Progenitor cell of endocrine pancreas (in vitro differentiated cells): Measurements from ENCODE around the gene ZBTB40. TPM values are rescaled to one million over a fixed set of nuclear protein-coding genes. Genes with fewer than 3 reads are reported as not detected.

Experiments used
- DNase-seq: peaks from one replicate; pipeline ENCODE4 v3.0.0; 2021; ENCODE audit warnings: low spot score; ENCODE audit not compliant: unreplicated experiment
- H3K27ac Mint-ChIP-seq: 2 replicates; pipeline ENCODE4 v1.8.0; 2021; ENCODE audit warnings: mild to moderate bottlenecking, moderate library complexity, mixed read lengths
- H3K27me3 Mint-ChIP-seq: 2 replicates; pipeline ENCODE4 v1.8.0; 2021; ENCODE audit warnings: mixed read lengths
- H3K36me3 Mint-ChIP-seq: 2 replicates; pipeline ENCODE4 v1.8.0; 2022; ENCODE audit warnings: mixed read lengths; ENCODE audit not compliant: insufficient read depth
- H3K4me1 Mint-ChIP-seq: 2 replicates; pipeline ENCODE4 v1.8.0; 2021; ENCODE audit warnings: low read depth, mixed read lengths
- H3K4me3 Mint-ChIP-seq: 2 replicates; pipeline ENCODE4 v1.8.0; 2021; ENCODE audit warnings: low read depth, mild to moderate bottlenecking, moderate library complexity, mixed read lengths
- H3K9me3 Mint-ChIP-seq: 2 replicates; pipeline ENCODE4 v1.8.0; 2021; ENCODE audit warnings: low read depth, mixed read lengths
- total RNA-seq: library from RNA; stranded (reverse); gene quantifications from 2 replicates; pipeline ENCODE4 v1.2.1, GENCODE V29; 2021
- TF ChIP-seq, protein P1 (sequence below): fragments of 200-600 bp; sonication (generic); IDR thresholded peaks from one replicate; pipeline ENCODE4 v1.5.0; 2021; ENCODE audit warnings: antibody characterized with exemption, mild to moderate bottlenecking; ENCODE audit not compliant: unreplicated experiment

The ZBTB40 gene
- total RNA-seq, 1 donor from 2014 or later, result 40.9 TPM

GRCh38 chr1:22551591-22551990, 99.9 kb downstream of the ZBTB40 start:
- H3K27me3 Mint-ChIP-seq, result peaks cover 75% of the 10 kb centered on the region
- no peak for DNase-seq
- peaks cover 8% of the 10 kb centered on the region for H3K4me1 Mint-ChIP-seq
- TF ChIP-seq, protein P1, sequence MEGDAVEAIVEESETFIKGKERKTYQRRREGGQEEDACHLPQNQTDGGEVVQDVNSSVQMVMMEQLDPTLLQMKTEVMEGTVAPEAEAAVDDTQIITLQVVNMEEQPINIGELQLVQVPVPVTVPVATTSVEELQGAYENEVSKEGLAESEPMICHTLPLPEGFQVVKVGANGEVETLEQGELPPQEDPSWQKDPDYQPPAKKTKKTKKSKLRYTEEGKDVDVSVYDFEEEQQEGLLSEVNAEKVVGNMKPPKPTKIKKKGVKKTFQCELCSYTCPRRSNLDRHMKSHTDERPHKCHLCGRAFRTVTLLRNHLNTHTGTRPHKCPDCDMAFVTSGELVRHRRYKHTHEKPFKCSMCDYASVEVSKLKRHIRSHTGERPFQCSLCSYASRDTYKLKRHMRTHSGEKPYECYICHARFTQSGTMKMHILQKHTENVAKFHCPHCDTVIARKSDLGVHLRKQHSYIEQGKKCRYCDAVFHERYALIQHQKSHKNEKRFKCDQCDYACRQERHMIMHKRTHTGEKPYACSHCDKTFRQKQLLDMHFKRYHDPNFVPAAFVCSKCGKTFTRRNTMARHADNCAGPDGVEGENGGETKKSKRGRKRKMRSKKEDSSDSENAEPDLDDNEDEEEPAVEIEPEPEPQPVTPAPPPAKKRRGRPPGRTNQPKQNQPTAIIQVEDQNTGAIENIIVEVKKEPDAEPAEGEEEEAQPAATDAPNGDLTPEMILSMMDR, result no peak
- H3K4me3 Mint-ChIP-seq, result no peak overlapping the region
- no peak overlapping the region for H3K27ac Mint-ChIP-seq
- no peaks in the 10 kb centered on the region for H3K9me3 Mint-ChIP-seq
- H3K36me3 Mint-ChIP-seq, result no peaks in the 10 kb centered on the region

- no peaks in the 10 kb centered on the region for H3K9me3 Mint-ChIP-seq
- H3K4me1 Mint-ChIP-seq, result peaks cover 12% of the 10 kb centered on the region
- TF ChIP-seq, protein P1, result no peak
- H3K27me3 Mint-ChIP-seq, result peaks cover 70% of the 10 kb centered on the region
- no peak overlapping the region for H3K27ac Mint-ChIP-seq
- no peaks in the 10 kb centered on the region for H3K36me3 Mint-ChIP-seq
- no peak overlapping the region for H3K4me3 Mint-ChIP-seq
- no peak for DNase-seq
These were observed 100.4 kb downstream of the ZBTB40 start for GRCh38 chr1:22552021-22552420.

GRCh38 chr1:22553104-22553880, 101.6 kb downstream of the ZBTB40 start:
- Mint-ChIP-seq H3K4me3 (no peak overlapping the region), H3K27me3 (peaks cover 58% of the 10 kb centered on the region), H3K9me3 (no peaks in the 10 kb centered on the region), H3K4me1 (peaks cover 20% of the 10 kb centered on the region), H3K36me3 (no peaks in the 10 kb centered on the region), H3K27ac (no peak overlapping the region)
- TF ChIP-seq, protein P1, result no peak
- DNase-seq, result no peak

DNA sequence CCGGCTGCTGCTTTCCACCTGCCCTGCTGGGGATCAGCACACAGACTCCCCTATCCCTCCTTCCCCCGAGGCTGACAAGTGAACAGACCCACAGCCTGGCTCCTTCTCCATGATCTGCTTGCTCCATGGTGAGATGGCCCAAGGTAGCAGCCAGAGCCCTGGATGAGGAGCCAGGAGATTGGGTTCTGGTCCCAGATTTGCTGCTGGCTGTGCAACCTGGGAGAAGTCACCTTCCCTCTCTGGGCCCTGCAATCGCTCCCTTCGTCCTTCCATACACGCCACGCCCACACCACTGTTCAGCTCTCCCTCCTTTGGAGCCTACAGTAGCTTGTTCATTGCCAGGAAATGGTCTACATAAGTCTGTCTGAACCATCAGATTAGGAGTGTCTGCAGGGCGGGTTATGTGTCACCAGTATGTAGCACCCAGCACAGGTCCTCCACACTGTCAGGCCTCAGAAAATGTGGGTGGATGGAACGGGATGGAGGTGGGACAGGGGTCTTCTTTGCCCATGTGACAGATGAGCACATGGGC, 102.4 kb downstream of the ZBTB40 start:
- H3K9me3 Mint-ChIP-seq, result no peaks in the 10 kb centered on the region
- H3K27ac Mint-ChIP-seq, result no peak overlapping the region
- H3K4me3 Mint-ChIP-seq, result no peak overlapping the region
- peaks cover 54% of the 10 kb centered on the region for H3K27me3 Mint-ChIP-seq
- H3K36me3 Mint-ChIP-seq, result no peaks in the 10 kb centered on the region
- peaks cover 20% of the 10 kb centered on the region for H3K4me1 Mint-ChIP-seq
- DNase-seq, result no peak
- TF ChIP-seq, protein P1, result no peak

DNA sequence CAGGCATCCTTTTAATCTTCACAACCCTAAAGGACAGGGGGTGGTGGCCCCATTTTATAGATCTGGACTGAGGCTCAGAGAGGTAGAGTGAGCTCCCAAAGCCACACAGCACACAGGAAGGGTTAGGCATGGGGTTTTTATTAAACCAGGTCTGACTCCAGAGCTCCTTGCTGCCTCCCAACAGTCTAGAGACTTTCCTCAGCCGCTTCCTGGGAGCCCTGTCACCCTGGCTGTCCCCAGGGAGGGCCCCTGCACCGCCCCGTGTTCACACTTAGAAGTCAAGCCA, 103.7 kb downstream of the ZBTB40 start:
- Mint-ChIP-seq H3K4me3 (no peak overlapping the region), H3K36me3 (no peaks in the 10 kb centered on the region), H3K4me1 (peaks cover 20% of the 10 kb centered on the region), H3K9me3 (no peaks in the 10 kb centered on the region), H3K27me3 (peaks cover 59% of the 10 kb centered on the region), H3K27ac (no peak overlapping the region)
- DNase-seq, result no peak
- TF ChIP-seq, protein P1, result no peak
